ENCODE data around the gene LRRC32.

- TF ChIP-seq, protein P1, sequence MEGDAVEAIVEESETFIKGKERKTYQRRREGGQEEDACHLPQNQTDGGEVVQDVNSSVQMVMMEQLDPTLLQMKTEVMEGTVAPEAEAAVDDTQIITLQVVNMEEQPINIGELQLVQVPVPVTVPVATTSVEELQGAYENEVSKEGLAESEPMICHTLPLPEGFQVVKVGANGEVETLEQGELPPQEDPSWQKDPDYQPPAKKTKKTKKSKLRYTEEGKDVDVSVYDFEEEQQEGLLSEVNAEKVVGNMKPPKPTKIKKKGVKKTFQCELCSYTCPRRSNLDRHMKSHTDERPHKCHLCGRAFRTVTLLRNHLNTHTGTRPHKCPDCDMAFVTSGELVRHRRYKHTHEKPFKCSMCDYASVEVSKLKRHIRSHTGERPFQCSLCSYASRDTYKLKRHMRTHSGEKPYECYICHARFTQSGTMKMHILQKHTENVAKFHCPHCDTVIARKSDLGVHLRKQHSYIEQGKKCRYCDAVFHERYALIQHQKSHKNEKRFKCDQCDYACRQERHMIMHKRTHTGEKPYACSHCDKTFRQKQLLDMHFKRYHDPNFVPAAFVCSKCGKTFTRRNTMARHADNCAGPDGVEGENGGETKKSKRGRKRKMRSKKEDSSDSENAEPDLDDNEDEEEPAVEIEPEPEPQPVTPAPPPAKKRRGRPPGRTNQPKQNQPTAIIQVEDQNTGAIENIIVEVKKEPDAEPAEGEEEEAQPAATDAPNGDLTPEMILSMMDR (IDR thresholded peaks at IDR 0.05): no peak
- no peak for TF ChIP-seq EP300 (IDR thresholded peaks at IDR 0.05)
These were observed 14.0 kb upstream of the LRRC32 start for GRCh38 chr11:76684516-76684915.
